ENCODE measurements around the gene DIP2C. TPM values are rescaled to one million over a fixed set of nuclear protein-coding genes. Genes with fewer than 3 reads are reported as not detected.
"Not testable (repeated sequence)": the region's sequence is repeated elsewhere in the genome, so short reads cannot be mapped to it uniquely, and the experiment has no call there.

DIP2C gene
- total and polyA plus RNA-seq, 7 experiments from 2014 or later = 1.1 to 8.7 (median 4.5) TPM

DNA sequence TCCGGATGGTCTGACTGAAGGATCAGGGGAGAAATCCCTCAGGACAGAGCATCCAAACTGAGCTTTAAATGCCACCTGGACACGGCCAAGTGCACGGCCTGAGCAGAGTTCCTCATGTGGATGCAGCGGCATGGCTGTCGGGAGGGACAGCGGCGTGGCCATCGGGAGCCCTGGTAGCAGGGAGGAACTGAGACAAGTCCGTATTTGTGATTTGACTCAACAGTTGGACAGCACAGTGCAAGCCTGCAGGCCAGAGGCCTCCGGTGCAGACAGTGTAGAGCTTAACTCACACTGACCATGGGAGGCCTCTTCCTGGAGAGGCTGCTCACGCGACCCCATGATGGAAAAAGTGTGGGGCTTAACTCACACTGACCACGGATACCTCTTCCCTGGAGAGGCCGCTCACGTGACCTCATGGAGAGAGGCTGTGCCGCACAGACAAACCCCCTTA lies 207.4 kb downstream of the DIP2C start:
- DNase-seq (no peak), ATAC-seq (no peak)
- intact Hi-C loops (cut with micrococcal nuclease) = loop anchor here in 1 of 2 donors (10.0 kb wide), 1 partner anchor 563 kb away; the partner anchor contains the start of gene IDI1
- Mint-ChIP-seq H3K36me3 (peaks cover under 1 to 6% (median 5%) of the 10 kb centered on the region in 5 donors), H3K27ac (peak overlapping the region in 3 of 9 donors; percentile 30 to 45 (median 42)), H3K27me3 (no peaks in the 10 kb centered on the region), H3K4me3 (peak overlapping the region in 1 of 10 donors; percentile 63), H3K4me1 (peaks cover 8 to 35% (median 25%) of the 10 kb centered on the region in 7 donors), H3K9me3 (peaks cover 0 to 8% (median 2%) of the 10 kb centered on the region in 11 donors)
- CTCF ChIA-PET = no interaction called here
- no peaks in the 10 kb centered on the region for H3K36me3 ChIP-seq (ENCODE audit: control insufficient read depth in 2 of 3, insufficient read depth in 3 of 3, low read length in 3 of 3)
- no peaks in the 10 kb centered on the region for H3K9me3 ChIP-seq (ENCODE audit: control insufficient read depth in 2 of 3, low read length in 3 of 3)
- no peak overlapping the region for H3K4me3 ChIP-seq (ENCODE audit: low read length)
- POLR2A ChIA-PET = interaction anchor here (0.6 to 4.2 kb wide), 2 partner anchors 30 to 501 kb away, joined by 3 to 28 read pairs; no protein-coding TSS in a partner anchor
- H3K27ac ChIP-seq (ENCODE audit: low read depth, low read length) = no peak overlapping the region
- H3K4me1 ChIP-seq (ENCODE audit: control insufficient read depth in 2 of 2, insufficient read depth in 2 of 2, low read length in 2 of 2) = no peaks in the 10 kb centered on the region
- H3K27me3 ChIP-seq (ENCODE audit: control insufficient read depth in 2 of 2, insufficient read depth in 2 of 2, low read length in 2 of 2) = no peaks in the 10 kb centered on the region

- ChIA-PET POLR2A (no interaction called here), CTCF (no interaction called here)
- no peaks in the 10 kb centered on the region for H3K27me3 ChIP-seq (ENCODE audit: control insufficient read depth in 2 of 2, insufficient read depth in 2 of 2, low read length in 2 of 2)
- H3K4me1 ChIP-seq (ENCODE audit: control insufficient read depth in 2 of 2, insufficient read depth in 2 of 2, low read length in 2 of 2) = no peaks in the 10 kb centered on the region
- Mint-ChIP-seq H3K4me3 (no peak overlapping the region), H3K36me3 (peaks cover 4 to 10% (median 8%) of the 10 kb centered on the region in 5 donors), H3K27ac (peak overlapping the region in 1 of 9 donors; percentile 45), H3K27me3 (no peaks in the 10 kb centered on the region), H3K9me3 (peaks cover 0 to 12% (median 5%) of the 10 kb centered on the region in 11 donors), H3K4me1 (peaks cover 8 to 37% (median 27%) of the 10 kb centered on the region in 7 donors)
- no peak overlapping the region for H3K4me3 ChIP-seq (ENCODE audit: low read length)
- no peaks in the 10 kb centered on the region for H3K9me3 ChIP-seq (ENCODE audit: control insufficient read depth in 2 of 3, low read length in 3 of 3)
- intact Hi-C loops (cut with micrococcal nuclease) = loop anchor here in 1 of 2 donors (10.0 kb wide), 1 partner anchor 563 kb away; the partner anchor contains the start of gene IDI1
- DNase-seq = no peak
- no peaks in the 10 kb centered on the region for H3K36me3 ChIP-seq (ENCODE audit: control insufficient read depth in 2 of 3, insufficient read depth in 3 of 3, low read length in 3 of 3)
- ATAC-seq = no peak
- H3K27ac ChIP-seq (ENCODE audit: low read depth, low read length) = no peak overlapping the region
These were observed 207.8 kb downstream of the DIP2C start for GRCh38 chr10:481628-482027.

- no peak for ATAC-seq
- H3K9me3 Mint-ChIP-seq = peaks cover 0 to 12% (median 5%) of the 10 kb centered on the region in 11 donors
- peaks cover 8 to 37% (median 26%) of the 10 kb centered on the region in 7 donors for H3K4me1 Mint-ChIP-seq
- H3K27ac ChIP-seq (ENCODE audit: low read depth, low read length) = no peak overlapping the region
- no peaks in the 10 kb centered on the region for H3K27me3 ChIP-seq (ENCODE audit: control insufficient read depth in 2 of 2, insufficient read depth in 2 of 2, low read length in 2 of 2)
- peaks cover 4 to 10% (median 8%) of the 10 kb centered on the region in 5 donors for H3K36me3 Mint-ChIP-seq
- intact Hi-C loops (cut with micrococcal nuclease) = loop anchor here in 1 of 2 donors (10.0 kb wide), 1 partner anchor 564 kb away; the partner anchor contains the start of gene IDI1
- H3K4me1 ChIP-seq (ENCODE audit: control insufficient read depth in 2 of 2, insufficient read depth in 2 of 2, low read length in 2 of 2) = no peaks in the 10 kb centered on the region
- no peaks in the 10 kb centered on the region for H3K27me3 Mint-ChIP-seq
- no peaks in the 10 kb centered on the region for H3K36me3 ChIP-seq (ENCODE audit: control insufficient read depth in 2 of 3, insufficient read depth in 3 of 3, low read length in 3 of 3)
- DNase-seq = no peak
- no peaks in the 10 kb centered on the region for H3K9me3 ChIP-seq (ENCODE audit: control insufficient read depth in 2 of 3, low read length in 3 of 3)
- H3K27ac Mint-ChIP-seq = peak overlapping the region in 1 of 9 donors; percentile 51
- CTCF ChIA-PET = no interaction called here
- POLR2A ChIA-PET = no interaction called here
- no peak overlapping the region for H3K4me3 ChIP-seq (ENCODE audit: low read length)
- no peak overlapping the region for H3K4me3 Mint-ChIP-seq
These were observed 208.4 kb downstream of the DIP2C start for GRCh38 chr10:480928-481552.

DNA sequence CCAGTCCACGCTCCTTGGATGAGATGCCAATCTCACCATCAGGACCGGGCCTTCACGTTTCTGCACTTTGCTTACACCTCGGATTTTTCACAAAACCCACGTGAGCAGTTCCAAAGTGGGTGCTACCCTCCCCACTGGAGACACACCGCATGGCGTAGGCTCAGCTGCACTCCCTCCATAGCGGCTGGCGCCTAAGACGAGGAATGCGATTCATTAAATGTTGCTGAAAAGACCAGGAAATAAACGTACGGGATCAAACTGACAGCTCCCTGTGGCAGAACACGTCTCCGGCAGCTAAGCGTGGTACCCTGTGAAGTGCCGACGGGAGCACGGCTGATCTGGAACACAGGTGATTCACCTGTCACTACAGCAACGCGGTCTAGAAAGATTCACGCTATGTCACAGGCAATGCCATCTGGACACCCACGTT lies 209.0 kb downstream of the DIP2C start:
- CTCF ChIA-PET = no interaction called here
- ATAC-seq = no peak
- intact Hi-C loops (cut with micrococcal nuclease) = loop anchor here in 1 of 2 donors (10.0 kb wide), 1 partner anchor 564 kb away; the partner anchor contains the start of gene IDI1
- Histone ChIP-seq H3K27me3 (ENCODE audit: control insufficient read depth in 2 of 2, insufficient read depth in 2 of 2, low read length in 2 of 2) (no peaks in the 10 kb centered on the region), H3K27ac (ENCODE audit: low read depth, low read length) (no peak overlapping the region), H3K4me3 (ENCODE audit: low read length) (no peak overlapping the region), H3K4me1 (ENCODE audit: control insufficient read depth in 2 of 2, insufficient read depth in 2 of 2, low read length in 2 of 2) (no peaks in the 10 kb centered on the region), H3K36me3 (ENCODE audit: control insufficient read depth in 2 of 3, insufficient read depth in 3 of 3, low read length in 3 of 3) (no peaks in the 10 kb centered on the region), H3K9me3 (ENCODE audit: control insufficient read depth in 2 of 3, low read length in 3 of 3) (no peaks in the 10 kb centered on the region)
- H3K27me3 Mint-ChIP-seq = no peaks in the 10 kb centered on the region
- POLR2A ChIA-PET = no interaction called here
- peaks cover 8 to 42% (median 22%) of the 10 kb centered on the region in 7 donors for H3K4me1 Mint-ChIP-seq
- no peak overlapping the region for H3K27ac Mint-ChIP-seq
- peaks cover 5 to 11% (median 8%) of the 10 kb centered on the region in 5 donors for H3K36me3 Mint-ChIP-seq
- H3K4me3 Mint-ChIP-seq = peak overlapping the region in 1 of 10 donors; percentile 53
- DNase-seq = no peak
- peaks cover 0 to 12% (median 6%) of the 10 kb centered on the region in 11 donors for H3K9me3 Mint-ChIP-seq

DNA sequence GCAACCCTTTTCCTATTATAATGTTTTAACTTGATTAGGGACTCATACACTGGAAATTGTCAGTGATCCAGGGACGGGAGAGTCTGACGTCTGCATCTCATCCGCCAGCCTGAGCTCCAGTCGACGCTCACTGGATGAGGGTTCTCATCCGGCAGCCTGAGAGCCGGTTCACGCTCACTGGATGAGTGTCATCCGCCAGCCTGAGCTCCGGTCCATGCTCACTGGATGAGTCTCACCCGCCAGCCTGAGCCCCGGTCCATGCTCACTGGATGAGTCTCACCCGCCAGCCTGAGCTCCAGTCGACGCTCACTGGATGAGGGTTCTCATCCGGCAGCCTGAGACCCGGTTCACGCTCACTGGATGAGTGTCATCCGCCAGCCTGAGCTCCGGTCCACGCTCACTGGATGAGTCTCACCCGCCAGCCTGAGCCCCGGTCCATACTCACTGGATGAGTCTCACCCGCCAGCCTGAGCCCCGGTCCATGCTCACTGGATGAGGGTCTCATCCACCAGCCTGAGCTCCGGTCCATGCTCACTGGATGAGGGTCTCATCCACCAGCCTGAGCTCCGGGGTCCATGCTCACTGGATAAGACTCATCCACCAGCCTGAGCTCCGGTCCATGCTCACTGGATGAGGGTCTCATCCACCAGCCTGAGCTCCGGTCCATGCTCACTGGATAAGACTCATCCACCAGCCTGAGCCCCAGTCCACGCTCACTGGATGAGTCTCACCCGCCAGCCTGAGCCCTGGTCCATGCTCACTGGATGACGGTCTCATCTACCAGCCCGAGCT lies 209.6 kb downstream of the DIP2C start:
- Mint-ChIP-seq H3K4me3 (peak overlapping the region in 1 of 10 donors; percentile 53), H3K4me1 (peaks cover 6 to 40% (median 22%) of the 10 kb centered on the region in 7 donors), H3K9me3 (peaks cover 0 to 14% (median 7%) of the 10 kb centered on the region in 11 donors), H3K36me3 (peaks cover 8 to 17% (median 13%) of the 10 kb centered on the region in 5 donors)
- DNase-seq; H3K27me3 Mint-ChIP-seq; H3K4me1 ChIP-seq (ENCODE audit: control insufficient read depth in 2 of 2, insufficient read depth in 2 of 2, low read length in 2 of 2); H3K27ac Mint-ChIP-seq; H3K36me3 ChIP-seq (ENCODE audit: control insufficient read depth in 2 of 3, insufficient read depth in 3 of 3, low read length in 3 of 3); CTCF ChIA-PET; POLR2A ChIA-PET; H3K4me3 ChIP-seq (ENCODE audit: low read length); H3K9me3 ChIP-seq (ENCODE audit: control insufficient read depth in 2 of 3, low read length in 3 of 3); H3K27ac ChIP-seq (ENCODE audit: low read depth, low read length); ATAC-seq; H3K27me3 ChIP-seq (ENCODE audit: control insufficient read depth in 2 of 2, insufficient read depth in 2 of 2, low read length in 2 of 2): not testable (repeated sequence)
- intact Hi-C loops (cut with micrococcal nuclease) = loop anchor here in 1 of 2 donors (10.0 kb wide), 1 partner anchor 565 kb away; the partner anchor contains the start of gene IDI1

DNA sequence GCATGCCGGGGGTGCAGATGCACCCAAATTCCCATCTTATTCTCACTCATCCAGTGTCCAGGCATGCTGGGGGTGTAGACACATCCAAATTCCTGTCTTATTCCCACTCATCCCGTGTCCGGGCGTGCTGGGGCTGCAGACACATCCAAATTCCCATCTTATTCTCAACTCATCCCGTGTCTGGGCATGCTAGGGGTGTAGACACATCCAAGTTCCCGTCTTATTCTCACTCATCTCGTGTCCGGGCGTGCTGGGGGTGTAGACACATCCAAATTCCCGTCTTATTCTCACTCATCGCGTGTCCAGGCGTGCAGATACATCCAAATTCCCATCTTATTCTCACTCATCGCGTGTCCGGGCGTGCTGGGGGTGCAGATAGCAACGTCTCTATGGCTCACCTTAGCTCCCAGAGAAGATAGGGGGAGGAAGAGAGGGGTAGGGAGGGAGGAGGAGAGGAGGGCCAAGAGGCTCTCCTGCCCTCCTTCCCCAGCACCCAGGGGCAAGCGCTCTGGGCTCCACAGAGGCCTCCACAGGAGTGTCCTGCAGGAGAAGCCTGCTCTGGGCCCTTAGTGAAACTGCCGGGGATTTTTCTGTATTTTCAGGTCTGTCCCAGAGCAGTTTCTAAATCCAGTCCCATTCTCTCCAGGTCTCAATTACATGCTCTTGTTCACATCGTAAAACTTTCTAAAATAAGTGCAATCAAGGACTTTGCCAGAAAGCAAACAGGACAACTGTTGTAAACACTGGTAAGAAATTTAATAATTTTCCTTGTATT lies 210.8 kb downstream of the DIP2C start:
- no peak overlapping the region for H3K4me3 ChIP-seq (ENCODE audit: low read length)
- H3K36me3 ChIP-seq (ENCODE audit: control insufficient read depth in 2 of 3, insufficient read depth in 3 of 3, low read length in 3 of 3) = no peaks in the 10 kb centered on the region
- no peak for ATAC-seq
- no peak overlapping the region for H3K27ac ChIP-seq (ENCODE audit: low read depth, low read length)
- H3K27me3 ChIP-seq (ENCODE audit: control insufficient read depth in 2 of 2, insufficient read depth in 2 of 2, low read length in 2 of 2) = no peaks in the 10 kb centered on the region
- H3K9me3 ChIP-seq (ENCODE audit: control insufficient read depth in 2 of 3, low read length in 3 of 3) = peaks cover 0 to 13% (median 0%) of the 10 kb centered on the region in 3 experiments
- Mint-ChIP-seq H3K27me3 (no peaks in the 10 kb centered on the region), H3K36me3 (peaks cover 8 to 28% (median 21%) of the 10 kb centered on the region in 5 donors), H3K27ac (peak overlapping the region in 8 of 9 donors; percentile 44 to 87 (median 64)), H3K9me3 (peaks cover 0 to 25% (median 12%) of the 10 kb centered on the region in 11 donors), H3K4me3 (no peak overlapping the region), H3K4me1 (peaks cover 0 to 34% (median 23%) of the 10 kb centered on the region in 7 donors)
- intact Hi-C loops (cut with micrococcal nuclease) = no loop called here
- POLR2A ChIA-PET = no interaction called here
- CTCF ChIA-PET = no interaction called here
- no peaks in the 10 kb centered on the region for H3K4me1 ChIP-seq (ENCODE audit: control insufficient read depth in 2 of 2, insufficient read depth in 2 of 2, low read length in 2 of 2)
- DNase-seq = no peak
